ENCODE measurements around the gene NRK.
"Not testable (repeated sequence)": the region's sequence is repeated elsewhere in the genome, so short reads cannot be mapped to it uniquely, and the experiment has no call there.

Gene NRK

GRCh38 chrX:105882581-105883275, 60.4 kb downstream of the NRK start:
- DNase-seq: no peak

DNA sequence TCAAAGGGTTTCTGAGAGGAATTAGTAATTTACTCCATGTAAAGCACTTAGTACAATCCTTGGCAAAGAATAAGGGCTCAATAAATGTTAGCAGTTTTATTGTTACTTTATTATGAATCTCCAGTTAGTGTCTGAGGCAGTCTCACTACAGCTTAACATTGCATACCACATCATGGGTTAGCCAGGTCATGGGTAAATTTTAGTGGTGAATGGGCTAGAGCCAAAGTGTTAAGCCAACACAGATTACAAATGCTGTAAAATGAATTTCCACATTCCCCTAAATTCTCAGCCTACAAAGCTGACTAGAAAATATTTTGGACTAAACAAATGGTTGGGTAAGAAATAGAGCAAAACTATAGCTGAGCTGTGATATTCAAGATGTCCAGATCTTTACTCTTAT, 72.4 kb downstream of the NRK start:
- DNase-seq: no peak

GRCh38 chrX:105909576-105909975, 87.2 kb downstream of the NRK start:
- DNase-seq: no peak

DNA sequence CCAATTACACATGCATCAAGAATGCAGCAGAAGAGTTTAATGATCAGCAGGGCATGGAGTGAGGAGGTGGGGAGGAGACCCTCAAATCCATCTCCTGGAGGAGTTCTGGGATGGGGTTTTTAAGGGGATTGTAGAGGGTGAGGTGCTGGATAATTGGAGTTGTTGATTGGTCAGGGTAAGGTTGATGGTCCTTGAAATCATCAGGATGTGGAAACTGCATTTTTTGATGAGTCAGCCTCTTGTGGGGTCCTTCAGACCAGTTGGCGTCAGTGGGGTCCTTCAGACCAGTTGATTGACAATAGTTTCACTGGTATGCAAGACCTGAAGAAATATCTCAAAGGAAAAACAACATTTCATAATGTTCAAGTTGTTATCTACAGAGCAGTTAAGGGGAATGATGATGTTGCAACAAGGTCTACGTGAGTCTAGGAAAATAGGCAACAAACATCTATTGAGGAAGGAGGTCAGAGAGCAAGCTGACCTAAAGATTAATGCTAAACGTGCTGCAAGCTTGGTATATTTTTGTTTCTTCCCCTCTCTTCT, 88.3 kb downstream of the NRK start:
- no peak for DNase-seq

DNA sequence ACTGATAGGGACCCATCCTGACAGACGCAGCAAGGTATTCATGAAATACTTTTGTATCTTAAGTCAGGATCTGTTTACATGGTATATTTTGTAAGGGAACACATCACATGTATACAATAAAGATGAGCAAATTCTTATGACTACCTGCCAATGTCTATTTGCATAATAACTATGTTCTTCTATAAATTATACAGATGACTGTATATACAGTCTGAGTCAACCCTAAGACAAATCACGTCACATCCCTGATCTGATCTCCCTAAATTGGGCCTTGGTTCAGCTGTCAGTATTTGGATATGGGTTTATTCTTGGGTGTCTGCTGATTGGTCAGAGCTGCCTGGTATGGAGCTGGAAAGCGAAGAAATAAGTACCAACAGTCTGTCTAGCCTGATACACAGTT, 122.9 kb downstream of the NRK start:
- DNase-seq: no peak

DNA sequence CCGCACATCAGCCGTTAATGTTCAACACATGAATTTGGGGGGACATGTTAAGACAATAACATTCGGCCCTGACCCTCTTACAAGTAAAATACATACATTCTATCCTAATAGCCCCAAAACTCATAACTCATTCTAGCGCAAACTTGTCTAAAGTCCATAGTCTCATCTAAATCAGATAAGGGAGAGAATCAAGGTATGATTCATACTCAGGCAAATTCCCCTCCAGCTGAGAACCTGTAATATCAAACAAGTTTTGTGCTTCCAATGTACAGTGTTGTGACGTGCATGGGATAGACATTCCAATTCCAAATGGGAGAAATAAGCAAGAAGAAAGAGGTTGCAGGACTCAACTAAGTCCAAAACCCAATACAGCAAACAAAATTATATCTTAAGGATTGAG, 147.1 kb downstream of the NRK start:
- DNase-seq: no peak

- no peak for DNase-seq
Measured at GRCh38 chrX:105972690-105973386, 150.5 kb downstream of the NRK start.

DNA sequence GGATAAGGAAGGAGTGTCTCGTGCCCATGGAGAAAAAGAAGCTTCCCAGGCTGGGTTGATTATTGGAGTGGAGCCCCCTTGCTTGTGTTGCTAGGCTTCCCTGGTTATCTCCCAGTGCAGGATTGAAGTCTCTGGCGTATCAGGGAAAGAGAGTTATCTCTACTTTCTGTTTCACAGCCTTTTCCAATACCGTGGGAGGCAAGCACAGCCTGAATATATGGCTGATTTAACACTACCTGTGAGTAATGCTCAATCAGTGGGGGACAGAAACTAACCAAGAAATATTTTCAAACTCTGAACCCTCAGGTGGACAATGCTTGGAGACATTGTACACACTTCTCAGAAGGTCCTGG, 151.0 kb downstream of the NRK start:
- DNase-seq: no peak

DNA sequence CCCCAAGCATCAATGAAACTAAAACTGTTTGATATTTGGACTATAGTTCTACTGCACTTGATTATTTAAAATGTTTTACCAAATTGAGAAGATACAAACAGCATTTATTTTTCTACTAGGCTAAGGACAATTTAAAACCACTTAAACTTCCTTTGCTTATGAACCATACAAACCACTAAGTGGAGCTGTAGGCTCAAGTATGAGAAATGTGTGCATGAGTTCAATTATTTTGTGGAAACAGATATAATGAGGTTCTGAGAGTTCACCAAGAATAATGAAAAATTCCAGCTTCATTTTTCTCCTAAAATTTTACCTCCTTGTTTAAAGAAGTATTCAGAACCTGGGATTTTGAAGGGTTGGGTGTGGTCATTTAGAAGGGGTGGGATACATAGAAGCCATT, 153.0 kb downstream of the NRK start:
- no peak for DNase-seq

GRCh38 chrX:105981772-105982485, 159.6 kb downstream of the NRK start:
- no peak for DNase-seq

DNA sequence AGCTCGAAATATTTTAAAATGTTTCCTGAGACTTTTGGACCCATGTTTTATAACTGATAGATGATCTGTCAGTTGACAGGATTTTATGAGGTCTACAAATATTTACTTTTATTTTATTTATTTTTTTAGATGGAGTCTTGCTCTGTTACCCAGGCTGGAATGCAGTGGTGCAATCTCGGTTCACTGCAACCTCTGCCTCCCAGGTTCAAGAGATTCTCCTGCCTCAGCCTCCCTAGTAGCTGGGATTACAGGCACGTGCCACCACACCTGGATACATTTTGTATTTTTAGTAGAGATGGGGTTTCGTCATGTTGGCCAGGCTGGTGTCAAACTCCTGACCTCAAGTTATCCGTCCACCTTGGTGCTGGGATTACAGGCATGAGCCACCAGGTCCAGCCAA, 166.1 kb downstream of the NRK start:
- DNase-seq: not testable (repeated sequence)

- DNase-seq: no peak
Measured at GRCh38 chrX:105999294-105999693, 177.0 kb downstream of the NRK start.

DNA sequence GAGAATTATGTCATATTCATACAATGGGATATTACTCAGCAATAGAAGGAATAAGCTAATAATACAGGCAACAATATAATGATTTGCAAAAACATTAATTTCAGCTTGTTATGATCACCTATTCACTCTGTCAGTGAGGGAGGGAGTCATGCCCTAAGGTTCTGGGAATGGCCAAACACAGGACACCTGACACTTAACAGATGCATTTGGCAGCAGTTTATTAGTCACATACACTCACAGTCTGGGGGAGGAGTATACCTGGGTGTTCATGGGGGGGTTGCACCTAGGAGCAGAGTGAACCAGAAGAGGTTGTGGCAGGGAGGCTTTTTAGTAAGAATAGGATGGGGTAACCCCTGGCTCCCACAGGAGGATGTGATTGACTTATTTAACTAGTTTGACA, 177.9 kb downstream of the NRK start:
- no peak for DNase-seq

DNA sequence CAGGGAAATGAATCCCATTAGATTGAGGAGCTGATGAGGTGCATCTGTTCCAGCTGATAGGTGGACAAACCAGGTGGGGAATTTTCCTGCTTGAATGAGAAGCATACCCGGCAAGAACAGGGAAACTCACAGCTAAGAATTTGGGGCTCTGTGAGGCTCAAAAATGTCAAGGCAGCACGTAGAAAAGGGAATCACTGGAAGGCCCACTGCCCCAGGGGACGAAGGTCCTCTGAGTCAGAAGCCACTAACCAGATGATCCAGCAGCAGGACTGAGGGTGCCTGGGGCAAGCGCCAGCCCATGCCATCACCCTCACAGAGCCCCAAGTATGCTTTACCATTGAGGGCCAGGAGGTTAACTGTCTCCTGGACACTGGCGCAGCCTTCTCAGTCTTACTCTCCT, 178.3 kb downstream of the NRK start:
- not testable (repeated sequence) for DNase-seq

DNA sequence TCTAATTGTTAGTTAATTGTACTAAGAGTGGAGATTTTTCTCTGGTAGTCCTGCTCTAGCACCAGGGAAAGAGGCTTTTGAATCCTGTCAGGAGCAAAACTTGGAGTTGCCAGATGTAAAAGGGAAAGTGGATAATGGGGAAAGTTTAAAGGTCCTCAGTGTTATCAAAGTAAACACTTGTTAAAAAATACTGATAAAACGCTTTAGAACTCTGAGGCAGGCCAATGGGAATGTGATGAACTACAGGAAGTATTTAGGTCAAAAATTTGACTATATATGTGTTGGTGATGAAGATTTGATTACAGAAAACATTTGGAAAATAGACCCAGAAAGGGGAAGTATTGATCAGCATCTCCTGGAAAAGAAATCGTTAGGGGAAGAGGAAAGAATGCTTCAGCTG, 183.3 kb downstream of the NRK start:
- no peak for DNase-seq

DNA sequence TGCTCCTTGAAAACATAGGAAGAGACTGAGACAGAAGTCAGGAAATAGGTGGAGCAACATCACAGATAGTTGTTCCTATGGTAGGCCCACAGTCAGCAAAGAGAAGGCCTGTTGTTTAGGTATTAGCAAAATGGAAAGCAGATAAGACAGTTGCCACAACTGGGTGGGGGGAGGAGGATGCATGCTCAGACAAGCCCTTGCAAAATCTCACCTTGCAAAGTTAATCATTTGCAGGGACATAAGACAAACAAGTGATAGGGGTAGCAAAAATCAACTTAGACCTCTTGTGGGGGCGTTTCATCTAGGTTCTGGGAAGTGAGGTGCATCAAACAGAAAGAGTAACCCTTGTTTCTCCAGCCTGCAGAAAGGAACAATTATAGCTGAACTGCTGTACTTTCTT, 185.5 kb downstream of the NRK start:
- DNase-seq: no peak
